Measurements from ENCODE around the gene HYDIN.
"Not testable (repeated sequence)": the region's sequence is repeated elsewhere in the genome, so short reads cannot be mapped to it uniquely, and the experiment has no call there.

DNA sequence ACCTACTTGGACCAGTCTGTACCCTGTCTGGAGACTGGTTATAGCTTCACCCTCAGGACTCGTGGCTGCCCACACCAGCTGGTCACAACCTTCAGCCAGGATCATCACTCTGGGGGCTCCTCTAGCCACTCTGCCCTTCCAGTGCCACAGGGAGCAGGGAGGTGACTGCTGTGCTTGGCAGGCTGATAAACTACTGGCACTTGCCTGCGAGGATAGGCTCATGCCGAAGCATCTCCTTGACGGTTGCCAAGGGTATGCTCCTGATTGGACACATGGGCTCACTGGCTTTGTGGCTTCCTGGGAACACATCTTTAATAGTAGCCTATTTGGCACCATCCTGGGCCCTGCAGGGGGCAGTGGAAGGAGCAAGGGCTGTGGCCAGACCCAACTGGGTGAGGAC is 295.2 kb downstream of the HYDIN start:
- TF ChIP-seq, protein P1, sequence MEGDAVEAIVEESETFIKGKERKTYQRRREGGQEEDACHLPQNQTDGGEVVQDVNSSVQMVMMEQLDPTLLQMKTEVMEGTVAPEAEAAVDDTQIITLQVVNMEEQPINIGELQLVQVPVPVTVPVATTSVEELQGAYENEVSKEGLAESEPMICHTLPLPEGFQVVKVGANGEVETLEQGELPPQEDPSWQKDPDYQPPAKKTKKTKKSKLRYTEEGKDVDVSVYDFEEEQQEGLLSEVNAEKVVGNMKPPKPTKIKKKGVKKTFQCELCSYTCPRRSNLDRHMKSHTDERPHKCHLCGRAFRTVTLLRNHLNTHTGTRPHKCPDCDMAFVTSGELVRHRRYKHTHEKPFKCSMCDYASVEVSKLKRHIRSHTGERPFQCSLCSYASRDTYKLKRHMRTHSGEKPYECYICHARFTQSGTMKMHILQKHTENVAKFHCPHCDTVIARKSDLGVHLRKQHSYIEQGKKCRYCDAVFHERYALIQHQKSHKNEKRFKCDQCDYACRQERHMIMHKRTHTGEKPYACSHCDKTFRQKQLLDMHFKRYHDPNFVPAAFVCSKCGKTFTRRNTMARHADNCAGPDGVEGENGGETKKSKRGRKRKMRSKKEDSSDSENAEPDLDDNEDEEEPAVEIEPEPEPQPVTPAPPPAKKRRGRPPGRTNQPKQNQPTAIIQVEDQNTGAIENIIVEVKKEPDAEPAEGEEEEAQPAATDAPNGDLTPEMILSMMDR (IDR thresholded peaks at IDR 0.05) = not testable (repeated sequence)
- not testable (repeated sequence) for TF ChIP-seq POLR2A, POLR2AphosphoS5, EP300 (IDR thresholded peaks at IDR 0.05)

Data from gastroesophageal sphincter (tissue), 3 donors.